ENCODE results near the gene ARHGEF4.
"Not testable (repeated sequence)": the region's sequence is repeated elsewhere in the genome, so short reads cannot be mapped to it uniquely, and the experiment has no call there.

ARHGEF4 gene

GRCh38 chr2:131063501-131064283 is 227.0 kb downstream of the ARHGEF4 start:
- TF ChIP-seq, protein P1, sequence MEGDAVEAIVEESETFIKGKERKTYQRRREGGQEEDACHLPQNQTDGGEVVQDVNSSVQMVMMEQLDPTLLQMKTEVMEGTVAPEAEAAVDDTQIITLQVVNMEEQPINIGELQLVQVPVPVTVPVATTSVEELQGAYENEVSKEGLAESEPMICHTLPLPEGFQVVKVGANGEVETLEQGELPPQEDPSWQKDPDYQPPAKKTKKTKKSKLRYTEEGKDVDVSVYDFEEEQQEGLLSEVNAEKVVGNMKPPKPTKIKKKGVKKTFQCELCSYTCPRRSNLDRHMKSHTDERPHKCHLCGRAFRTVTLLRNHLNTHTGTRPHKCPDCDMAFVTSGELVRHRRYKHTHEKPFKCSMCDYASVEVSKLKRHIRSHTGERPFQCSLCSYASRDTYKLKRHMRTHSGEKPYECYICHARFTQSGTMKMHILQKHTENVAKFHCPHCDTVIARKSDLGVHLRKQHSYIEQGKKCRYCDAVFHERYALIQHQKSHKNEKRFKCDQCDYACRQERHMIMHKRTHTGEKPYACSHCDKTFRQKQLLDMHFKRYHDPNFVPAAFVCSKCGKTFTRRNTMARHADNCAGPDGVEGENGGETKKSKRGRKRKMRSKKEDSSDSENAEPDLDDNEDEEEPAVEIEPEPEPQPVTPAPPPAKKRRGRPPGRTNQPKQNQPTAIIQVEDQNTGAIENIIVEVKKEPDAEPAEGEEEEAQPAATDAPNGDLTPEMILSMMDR (IDR thresholded peaks at IDR 0.05; ENCODE audit: insufficient read depth, low read depth, low read length, missing control alignments): no peak
- no peak overlapping the region for H3K4me3 ChIP-seq (ENCODE audit: low read length)
- DNase-seq (ENCODE audit: low read depth): no peak

- H3K4me3 ChIP-seq (ENCODE audit: low read length): no peak overlapping the region
- DNase-seq (ENCODE audit: low read depth): no peak
These were observed 228.1 kb downstream of the ARHGEF4 start for GRCh38 chr2:131064589-131065512.

DNA sequence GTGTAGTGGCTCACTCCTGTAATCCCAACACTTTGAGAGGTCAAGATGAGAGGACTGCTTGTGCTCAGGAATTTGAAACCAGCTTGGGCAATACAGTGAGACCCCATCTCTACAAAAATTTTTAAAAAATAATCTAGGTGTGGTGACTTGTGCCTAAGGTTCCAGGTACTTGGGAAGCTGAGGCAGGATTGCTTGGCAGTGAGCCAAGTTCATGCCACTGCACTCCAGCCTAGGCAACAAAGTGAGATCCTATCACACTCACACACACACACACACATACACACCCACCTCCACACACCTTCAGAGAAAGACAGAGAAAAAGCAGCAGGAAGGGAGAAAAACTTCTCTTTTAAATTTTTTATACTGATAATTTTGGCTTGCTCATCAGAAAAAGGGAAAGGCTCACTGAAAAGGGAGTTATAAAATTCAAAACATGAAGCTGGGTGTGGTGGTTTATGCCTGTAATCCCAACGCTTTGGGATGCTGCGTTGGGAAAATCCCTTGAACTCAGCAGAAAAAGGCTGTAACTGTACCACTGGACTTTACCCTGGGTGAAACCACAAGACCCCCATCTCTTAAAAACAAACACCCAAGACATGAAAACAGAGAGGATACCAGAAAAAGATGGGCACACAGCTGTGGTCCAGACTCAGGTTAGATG is 230.9 kb downstream of the ARHGEF4 start:
- H3K4me3 ChIP-seq (ENCODE audit: low read length): no peak overlapping the region
- TF ChIP-seq, protein P1 (IDR thresholded peaks at IDR 0.05; ENCODE audit: insufficient read depth, low read depth, low read length, missing control alignments): no peak
- no peak for DNase-seq (ENCODE audit: low read depth)

More at GRCh38 chr2:131064589-131065512, 228.1 kb downstream of the ARHGEF4 start:
- TF ChIP-seq, protein P1 (IDR thresholded peaks at IDR 0.05; ENCODE audit: insufficient read depth, low read depth, low read length, missing control alignments): no peak

GRCh38 chr2:131068172-131068571 is 231.5 kb downstream of the ARHGEF4 start:
- H3K4me3 ChIP-seq (ENCODE audit: low read length); DNase-seq (ENCODE audit: low read depth): not testable (repeated sequence)

DNA sequence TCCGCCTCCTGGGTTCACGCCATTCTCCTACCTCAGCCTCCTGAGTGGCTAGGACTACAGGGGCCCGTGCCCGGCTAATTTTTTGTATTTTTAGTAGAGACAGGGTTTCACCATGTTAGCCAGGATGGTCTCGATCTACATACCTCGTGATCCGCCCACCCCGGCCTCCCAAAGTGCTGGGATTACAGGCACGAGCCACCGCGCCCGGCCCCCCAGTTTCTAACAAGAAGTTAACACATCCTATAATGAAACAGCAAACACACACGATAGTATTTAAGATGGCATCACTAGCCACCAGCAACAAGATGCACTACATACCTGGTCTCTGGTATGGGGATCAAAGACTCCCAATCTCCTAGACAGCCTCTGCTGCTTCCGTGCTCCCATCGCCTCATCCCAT is 238.9 kb downstream of the ARHGEF4 start:
- not testable (repeated sequence) for DNase-seq (ENCODE audit: low read depth); H3K4me3 ChIP-seq (ENCODE audit: low read length)

GRCh38 chr2:131076707-131077106 is 240.0 kb downstream of the ARHGEF4 start:
- TF ChIP-seq, protein P1 (IDR thresholded peaks at IDR 0.05; ENCODE audit: insufficient read depth, low read depth, low read length, missing control alignments): no peak
- H3K4me3 ChIP-seq (ENCODE audit: low read length): no peak overlapping the region
- no peak for DNase-seq (ENCODE audit: low read depth)

DNA sequence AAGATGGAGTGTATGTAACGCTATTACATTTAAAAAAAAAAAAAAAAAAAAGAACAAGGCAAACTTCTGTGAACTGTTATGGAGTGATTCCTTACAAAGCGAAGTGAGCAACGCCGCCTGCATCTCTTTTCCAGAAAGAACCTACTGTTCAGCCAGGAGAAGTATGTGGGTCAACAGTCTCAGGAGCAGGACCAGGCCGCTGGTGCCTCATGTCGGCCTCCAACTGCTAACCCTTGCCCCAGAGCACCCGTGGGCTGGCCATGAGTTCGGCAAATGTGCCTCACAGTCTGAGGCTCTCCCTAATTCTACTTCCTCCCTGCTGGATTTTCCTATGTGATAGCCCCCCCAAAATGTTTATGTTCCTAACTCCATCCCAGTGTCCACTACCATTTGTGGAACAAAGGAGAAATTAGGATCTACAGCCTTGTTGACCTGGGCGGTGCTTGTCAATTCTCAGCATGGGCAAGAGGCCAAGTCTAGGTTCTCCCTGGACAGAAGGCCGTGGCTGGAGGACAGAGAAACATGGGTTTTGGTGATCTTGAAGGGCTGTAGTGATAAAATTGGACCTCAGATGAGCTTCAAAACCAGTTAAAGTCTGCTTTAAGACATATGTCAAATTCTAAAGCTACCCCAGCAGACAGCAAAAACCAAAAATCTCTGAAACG is 240.6 kb downstream of the ARHGEF4 start:
- DNase-seq (ENCODE audit: low read depth): no peak
- TF ChIP-seq, protein P1 (IDR thresholded peaks at IDR 0.05; ENCODE audit: insufficient read depth, low read depth, low read length, missing control alignments): no peak
- no peak overlapping the region for H3K4me3 ChIP-seq (ENCODE audit: low read length)
